Body of pancreas (tissue), 4 donors: ENCODE results near the gene VGF.

ENCODE experiments used
- CTCF ChIP-seq, 7 experiments: fragments of 450-650 bp in 4 of 7; fragments of 200-600 bp in 3 of 7; sonication (generic) in 3 of 7; IDR thresholded peaks; one replicate each; pipeline ENCODE4 v1.5.1; 2016 to 2019; ENCODE audit warnings: antibody characterized with exemption in 7 of 7
- POLR2A ChIP-seq, 3 donors: fragments of 450-650 bp; IDR thresholded peaks; one replicate each; pipeline ENCODE4 v1.6.1; 2016; ENCODE audit warnings: antibody characterized with exemption in 3 of 3, mild to moderate bottlenecking in 2 of 3

- no peak for TF ChIP-seq CTCF (IDR thresholded peaks at IDR 0.05)
- no peak for TF ChIP-seq POLR2A (IDR thresholded peaks at IDR 0.05)
These were observed 36.6 kb upstream of the VGF start for GRCh38 chr7:101201695-101202602.
